Endometrial microvascular endothelial cells (primary cell): ENCODE results near the gene LIMA1. TPM values are rescaled to one million over a fixed set of nuclear protein-coding genes. Genes with fewer than 3 reads are reported as not detected.
"Not testable (repeated sequence)": the region's sequence is repeated elsewhere in the genome, so short reads cannot be mapped to it uniquely, and the experiment has no call there.

ENCODE experiments used
- in situ Hi-C: cut with HindIII; loops from 2 replicates; pipeline ENCODE4 v1.10.0; 2017; ENCODE audit warnings: low sequenced_read_pairs, low pct_unique_long_range_greater_than_20kb; ENCODE audit errors: inconsistent ontology term
- total RNA-seq: library from RNA; depleted of rRNA; stranded (reverse); fragments of >200 nt; gene quantifications from one replicate; pipeline ENCODE4 v1.2.3, GENCODE V29; 2015; ENCODE audit errors: inconsistent ontology term

LIMA1 gene
- total RNA-seq, 1 donor from 2014 or later = 146 TPM

DNA sequence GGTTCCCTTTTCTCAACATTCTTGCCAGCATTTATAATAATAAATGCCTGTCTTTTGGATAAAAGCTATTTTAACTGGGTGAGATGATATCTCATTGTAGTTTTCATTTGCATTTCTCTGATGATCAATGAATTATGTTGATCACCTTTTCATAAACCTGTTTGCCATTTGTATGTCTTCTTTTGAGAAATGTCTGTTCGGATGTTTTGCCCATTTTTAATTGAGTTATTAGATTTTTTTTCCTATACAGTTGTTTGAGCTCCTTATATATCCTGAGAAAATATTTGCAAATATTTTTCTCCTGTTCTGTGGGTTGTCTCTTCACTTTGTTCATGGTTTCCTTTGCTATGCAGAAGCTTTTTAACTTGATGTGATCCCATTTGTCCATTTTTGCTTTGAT lies 8.1 kb upstream of the LIMA1 start:
- in situ Hi-C loops = no loop called here

DNA sequence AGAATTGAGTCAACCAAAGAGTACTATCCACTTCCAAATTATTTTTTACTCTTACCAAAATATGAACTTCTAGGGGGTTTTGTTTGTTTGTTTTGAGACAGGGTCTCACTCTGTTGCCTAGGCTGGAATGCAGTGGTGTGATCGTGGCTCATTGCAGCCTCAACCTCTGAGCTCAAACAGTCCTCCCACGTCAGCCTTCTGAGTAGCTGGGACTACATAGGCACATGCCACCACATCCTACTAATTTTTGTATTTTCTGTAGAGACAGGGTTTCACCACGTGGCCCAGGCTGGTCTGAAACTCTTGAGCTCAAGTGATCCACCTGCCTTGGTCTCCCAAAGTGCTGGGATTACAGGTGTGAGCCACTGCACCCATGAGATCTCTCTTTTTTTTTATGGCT lies 7.4 kb upstream of the LIMA1 start:
- in situ Hi-C loops = not testable (repeated sequence)

DNA sequence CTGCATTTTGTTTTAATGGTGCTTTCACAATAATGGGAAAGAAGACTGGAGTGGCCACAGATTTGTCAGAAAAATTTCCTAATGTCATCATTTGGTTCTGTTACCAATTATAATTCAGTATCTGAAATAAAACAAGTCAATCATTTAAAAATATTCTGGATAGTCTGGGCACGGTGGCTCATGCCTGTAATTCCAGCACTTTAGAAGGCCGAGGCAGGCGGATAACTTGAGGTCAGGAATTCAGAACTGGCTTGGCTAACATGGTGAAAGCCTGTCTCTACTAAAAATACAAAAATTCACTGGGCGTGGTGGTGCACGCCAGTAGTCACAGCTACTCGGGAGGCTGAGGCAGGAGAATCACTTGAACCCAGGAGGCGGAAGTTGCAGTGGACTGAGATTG lies 4.0 kb upstream of the LIMA1 start:
- in situ Hi-C loops = no loop called here

DNA sequence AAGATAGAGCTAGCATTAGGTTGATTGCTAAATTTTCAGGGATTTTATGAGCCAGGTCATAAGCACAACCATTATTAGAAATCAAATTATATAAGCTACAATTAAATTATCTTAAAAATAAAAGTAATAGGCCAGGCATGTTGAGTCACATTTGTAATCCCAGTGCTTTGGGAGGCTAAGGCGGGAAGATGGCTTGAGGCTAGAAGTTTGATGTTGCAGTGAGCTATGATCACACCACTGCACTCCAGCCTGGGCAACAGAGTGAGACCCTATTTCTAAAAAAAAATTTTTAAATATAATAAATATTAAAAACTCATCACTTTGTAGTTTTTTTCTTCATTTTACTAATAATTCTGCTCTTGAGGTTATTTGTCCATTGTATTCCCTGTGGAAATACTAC lies 1.9 kb upstream of the LIMA1 start:
- in situ Hi-C loops = no loop called here

DNA sequence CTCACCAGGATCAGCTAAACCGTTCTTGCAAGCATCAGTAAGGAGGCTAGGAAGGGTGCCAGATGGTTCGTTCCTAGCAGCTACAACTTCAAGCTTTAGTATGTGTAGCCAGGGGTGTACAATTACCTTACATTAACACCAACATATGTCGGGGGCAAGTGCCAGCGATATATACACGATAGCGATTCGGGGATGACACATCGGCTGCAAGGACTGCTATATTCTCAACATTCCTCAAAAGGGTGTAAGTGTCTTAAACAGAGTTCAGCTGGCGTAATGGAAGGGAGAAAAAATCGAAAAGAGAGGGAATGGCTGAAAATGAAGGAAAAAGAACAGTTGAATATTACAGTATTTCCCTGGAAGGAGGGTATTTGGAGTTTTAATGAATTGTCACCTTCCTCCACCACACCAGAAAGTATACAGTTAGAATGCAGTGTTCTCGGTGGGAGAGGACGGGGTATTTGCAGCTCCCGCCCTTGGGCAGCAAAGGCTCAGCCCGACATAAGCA lies 545 bp downstream of the LIMA1 start:
- in situ Hi-C loops = no loop called here

DNA sequence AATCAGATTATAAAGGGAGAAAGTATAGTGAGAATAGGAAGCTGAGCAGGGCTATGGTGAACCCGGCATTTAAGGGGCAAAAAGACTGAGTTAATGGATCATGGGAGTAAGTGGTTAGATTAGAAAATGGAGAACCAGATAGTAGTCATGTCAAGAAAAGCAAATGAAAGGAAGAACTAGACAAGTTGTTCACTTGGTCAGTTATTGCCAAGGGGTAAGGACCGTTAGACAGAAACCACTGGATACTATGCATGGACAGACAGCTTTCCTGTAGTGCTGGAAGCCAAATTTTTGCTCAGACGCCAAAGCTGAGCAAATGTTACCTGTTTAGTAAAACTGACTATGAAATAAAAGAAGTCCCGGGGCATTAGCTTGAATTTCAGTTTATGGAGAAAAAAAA lies 3.8 kb downstream of the LIMA1 start:
- in situ Hi-C loops = no loop called here

DNA sequence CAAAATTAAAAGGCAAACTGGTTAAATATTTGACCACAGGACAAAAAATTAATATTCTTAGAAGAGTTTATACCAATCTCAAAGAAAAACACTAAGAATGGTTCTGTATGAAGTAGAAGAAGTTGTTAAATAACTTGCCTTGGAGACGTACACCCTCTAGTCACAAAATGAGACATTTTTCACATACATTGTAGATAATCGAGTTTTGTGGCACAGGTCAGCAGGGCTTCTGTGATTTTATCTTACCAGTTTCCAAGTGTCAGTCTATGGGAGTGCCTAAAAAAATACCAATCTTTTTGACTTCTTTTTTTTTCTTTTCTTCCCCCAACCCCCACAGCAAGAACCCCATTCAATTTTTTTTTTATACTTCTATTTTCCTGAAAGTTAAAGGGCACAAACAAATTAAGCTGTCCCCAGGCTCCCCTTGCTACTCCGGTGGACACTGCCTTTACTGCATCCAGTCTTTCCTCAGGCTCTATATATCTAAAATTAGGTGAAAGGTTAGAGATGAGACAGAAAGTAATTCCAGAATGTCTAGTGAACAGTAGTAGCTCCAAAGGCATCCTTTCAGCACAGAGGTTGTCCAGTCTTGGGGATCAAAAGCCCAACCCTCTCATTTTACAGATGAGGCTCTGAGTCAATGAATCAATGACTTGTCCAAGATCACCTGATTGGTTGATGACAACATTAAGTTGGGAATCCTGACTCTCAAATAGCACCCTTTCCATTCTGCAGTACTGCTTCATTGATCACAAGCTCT lies 6.2 kb downstream of the LIMA1 start:
- in situ Hi-C loops = no loop called here

DNA sequence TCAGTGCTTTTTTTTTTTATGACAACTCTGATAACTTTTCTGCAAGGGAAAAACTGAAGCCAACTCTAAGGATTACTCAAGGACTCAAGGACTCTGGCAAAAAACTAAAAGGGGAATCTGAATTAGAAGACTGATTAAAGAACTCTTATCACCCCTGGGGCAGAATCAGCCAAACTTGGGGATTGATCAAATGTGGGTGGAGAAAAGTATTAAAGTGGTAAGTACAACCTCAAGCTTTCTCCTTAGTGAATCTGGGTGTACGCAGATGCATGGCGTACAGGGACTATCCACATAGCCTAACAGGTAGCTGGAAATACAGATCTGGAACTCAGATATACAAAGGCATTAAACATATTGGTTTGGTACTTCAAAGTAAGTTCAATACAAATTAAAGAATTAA lies 7.3 kb downstream of the LIMA1 start:
- in situ Hi-C loops = no loop called here

DNA sequence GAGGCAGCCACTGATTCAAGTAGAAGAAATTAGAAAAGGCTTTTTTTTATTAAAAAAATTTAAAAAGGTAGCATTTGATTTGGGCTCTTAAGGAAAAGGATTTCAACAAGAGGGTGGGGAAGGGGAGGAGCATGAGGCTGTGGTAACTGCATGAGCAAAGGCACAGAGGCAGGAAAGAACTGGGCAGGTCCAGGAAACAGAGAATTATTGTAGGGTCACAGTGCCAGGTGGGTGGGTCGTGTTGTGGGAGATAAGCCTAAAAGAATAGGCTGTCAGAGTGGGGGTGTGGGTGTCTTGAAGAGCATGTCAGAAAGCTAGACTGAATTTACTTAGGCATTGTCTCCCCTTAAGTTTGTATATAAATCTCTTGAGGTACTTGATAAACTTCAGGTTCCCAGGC lies 7.8 kb downstream of the LIMA1 start:
- in situ Hi-C loops = no loop called here

DNA sequence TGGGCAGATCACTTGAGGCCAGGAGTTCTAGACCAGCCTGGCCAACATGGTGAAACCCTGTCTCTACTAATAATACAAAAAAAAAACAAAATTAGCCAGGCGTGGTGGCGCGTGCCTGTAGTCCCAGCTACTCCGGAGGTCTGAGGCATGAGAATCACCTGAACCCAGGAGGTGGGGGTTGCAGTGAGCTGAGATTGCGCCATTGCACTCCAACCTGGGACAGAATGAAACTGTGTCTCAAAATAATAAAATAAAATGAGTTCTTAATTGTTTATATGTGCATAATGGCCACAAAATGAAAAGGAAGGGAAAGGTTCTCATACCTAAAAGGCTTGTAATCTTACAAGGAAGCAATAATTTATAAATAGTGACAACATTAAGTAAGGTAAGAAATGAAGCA lies 8.2 kb downstream of the LIMA1 start:
- in situ Hi-C loops = not testable (repeated sequence)

DNA sequence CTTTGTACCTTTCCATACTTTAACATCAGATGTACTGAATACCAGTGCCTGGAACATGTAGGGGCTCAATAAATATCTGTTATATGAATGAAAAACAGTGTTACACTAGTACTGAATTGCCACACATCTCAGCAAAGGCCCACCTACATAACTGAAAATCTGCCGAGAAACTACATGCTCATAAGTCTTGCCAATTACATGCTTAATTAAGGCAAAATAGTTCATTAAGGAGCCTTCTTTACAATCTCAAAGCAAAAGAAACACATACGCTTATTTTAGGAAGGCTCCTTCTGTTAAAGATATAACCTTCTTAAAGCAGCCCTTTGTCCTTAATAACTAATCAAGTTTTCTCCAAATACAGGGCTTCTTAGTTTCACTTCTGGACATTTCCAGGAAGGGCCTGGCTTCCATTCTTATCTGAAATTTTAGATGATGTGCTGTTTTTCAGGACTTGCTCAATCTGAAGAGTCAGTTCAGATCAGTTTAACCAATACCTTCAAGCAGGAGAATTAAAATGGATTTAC lies 11.5 kb downstream of the LIMA1 start:
- in situ Hi-C loops = no loop called here

DNA sequence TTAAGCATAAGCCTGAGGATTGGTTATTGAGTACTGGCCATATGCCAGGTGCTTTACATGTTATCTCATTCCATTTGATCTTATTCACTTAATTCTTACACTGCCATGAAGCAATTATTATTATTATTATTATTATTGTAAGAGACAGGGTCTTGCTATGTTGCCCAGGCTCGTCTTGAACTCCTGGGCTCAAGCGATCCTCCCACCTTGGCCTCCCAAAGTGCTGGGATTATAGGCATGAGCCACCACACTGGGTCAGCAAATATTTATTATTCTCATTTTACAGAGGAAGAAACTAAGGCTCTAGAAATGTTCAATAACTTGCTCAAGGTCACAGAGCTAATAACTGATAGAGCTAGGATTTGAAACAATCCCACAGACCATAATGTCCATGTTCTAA lies 14.8 kb downstream of the LIMA1 start:
- in situ Hi-C loops = no loop called here

DNA sequence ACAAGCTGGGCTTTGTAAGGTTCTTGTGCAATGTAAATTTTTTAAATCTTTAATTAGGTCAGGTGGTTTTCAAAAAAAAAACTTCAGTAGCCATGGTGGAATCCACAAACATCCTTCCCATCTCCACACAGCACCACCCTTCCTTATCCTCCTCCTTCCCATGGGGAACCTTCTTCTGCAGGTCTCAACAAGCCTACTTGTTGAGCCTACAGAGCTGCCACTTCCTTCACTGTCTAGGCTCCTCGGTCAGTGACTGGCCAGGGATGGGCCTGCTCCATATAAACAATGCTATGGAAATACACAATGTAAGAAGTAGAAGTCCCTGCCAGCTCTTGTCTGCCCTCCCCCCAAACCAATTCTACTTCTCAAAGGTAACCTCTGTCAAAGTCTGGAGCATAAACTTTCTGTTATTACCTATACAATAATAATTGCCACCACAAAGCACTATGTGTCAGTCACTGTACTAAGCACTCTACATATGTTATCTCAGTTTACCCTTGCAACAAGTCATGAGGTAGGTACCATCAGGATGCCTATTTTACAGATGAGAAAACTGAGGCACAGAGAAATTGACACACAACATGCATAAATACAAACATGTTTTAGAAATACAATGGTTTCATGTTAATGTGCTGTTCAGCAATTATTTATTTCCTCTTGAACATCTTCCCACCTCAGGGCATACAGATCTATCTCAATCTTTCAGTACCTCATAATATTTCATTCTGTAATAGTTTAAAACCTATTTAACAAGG lies 17.4 kb downstream of the LIMA1 start:
- in situ Hi-C loops = no loop called here

DNA sequence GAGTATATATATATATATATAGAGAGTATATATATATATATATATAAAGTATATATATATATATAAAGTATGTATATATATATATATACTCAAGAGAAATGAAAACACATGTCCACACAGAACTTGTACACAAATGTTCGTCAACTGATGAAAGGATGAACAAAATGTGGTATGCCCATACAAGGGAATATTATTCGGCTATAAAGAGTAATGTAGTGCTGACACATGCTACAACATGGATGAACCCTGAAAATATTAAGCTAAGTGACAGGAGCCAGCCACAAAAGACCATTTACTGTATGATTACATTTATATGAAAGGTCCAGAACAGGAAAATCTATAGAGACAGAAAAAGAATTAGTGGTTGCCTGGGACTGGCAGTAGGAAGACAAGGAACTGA lies 19.5 kb downstream of the LIMA1 start:
- in situ Hi-C loops = no loop called here

DNA sequence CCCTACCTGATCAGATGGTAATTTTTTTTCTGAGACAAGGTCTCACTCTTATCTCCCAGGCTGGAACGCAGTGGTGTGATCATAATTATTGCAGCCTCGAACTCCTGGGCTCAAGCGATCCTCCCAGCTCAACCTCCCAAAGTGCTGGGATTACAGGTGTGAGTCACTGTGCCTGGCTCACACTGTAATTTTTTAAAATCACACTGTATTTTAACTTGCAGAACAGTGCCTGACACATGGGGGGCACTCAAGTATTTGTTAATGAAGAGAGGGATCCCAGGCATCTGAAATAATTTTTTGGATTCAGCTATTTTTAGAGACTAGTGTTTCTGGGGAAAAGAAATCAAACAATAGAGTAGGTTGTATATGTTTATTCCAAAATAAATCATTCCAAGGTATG lies 21.7 kb downstream of the LIMA1 start:
- in situ Hi-C loops = no loop called here

DNA sequence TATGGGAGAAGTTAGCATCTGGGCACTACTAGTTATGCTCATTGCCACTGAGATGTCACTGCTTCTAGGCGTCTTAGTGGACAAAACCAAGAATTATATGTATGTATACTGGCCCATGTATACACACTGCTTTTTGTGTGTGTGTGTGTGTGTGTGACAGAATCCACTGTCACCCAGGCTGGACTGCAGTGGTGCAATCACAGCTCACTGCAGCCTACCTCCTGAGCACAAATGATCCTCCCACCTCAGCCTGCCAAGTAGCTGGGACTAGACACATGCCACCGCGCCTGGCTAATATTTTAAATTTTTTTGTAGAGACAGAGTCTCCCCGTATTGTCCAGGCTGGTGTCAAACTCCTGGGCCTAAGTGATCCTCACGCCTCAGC lies 25.2 kb downstream of the LIMA1 start:
- in situ Hi-C loops = no loop called here

DNA sequence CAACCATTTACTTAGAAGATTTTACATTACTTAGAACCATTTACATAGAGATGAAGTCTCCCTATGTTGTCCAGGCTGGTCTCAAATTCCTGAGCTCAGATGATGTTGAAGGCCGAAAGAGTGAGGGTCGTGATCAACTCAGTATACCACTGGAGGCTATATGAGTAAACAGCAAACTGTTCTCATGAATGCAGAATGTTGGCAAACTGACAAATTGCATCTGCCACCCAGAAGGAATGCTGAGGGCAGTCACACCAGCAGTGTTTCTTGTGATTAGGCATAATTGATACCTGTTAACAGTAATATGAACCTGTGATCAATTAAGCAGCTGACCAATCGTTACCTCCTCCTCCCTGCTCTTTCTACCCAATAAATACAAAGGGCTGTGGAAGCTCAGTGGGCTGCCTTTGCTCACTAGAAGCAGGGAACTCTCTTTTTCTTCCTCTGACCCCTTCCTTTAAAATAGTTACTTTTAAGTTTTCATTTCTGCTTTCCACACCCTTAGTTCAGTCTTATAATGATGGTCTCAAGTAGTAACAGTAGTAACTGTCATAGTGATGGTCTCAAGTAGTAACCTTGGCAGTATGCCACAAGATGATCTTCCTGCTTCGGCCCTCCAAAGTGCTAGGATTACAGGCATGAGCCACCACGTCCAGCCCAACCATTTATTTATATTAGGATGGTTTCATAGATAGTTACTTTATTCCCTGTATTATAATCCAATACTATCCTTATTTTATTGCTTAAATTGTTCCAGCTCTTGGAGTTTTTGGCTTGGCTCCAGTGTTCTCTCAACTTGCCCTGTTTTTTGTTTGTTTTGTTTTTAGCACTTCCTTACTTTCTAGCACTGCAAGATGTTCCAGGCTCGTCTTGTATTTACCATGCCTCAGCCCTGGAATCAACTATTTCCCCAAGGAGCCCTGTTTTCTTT lies 25.8 kb downstream of the LIMA1 start:
- in situ Hi-C loops = no loop called here

DNA sequence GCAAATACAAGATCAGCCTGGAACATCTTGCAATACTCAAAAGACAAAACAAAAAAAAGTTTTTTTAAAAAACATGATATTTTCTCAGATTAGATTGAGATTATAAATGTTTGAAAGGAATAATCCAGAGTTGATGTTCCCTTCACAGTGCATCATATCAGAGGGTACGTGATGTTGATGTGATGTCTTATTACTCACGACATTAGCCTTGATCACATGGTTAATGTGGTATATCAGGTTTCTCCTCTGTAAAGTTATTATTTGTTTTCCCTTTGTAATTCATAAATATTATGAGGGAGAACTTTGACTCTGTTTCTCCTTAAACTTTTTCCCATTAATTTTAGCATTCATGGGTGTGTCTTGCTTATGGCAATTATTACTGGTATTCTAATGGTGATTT lies 26.6 kb downstream of the LIMA1 start:
- in situ Hi-C loops = no loop called here

DNA sequence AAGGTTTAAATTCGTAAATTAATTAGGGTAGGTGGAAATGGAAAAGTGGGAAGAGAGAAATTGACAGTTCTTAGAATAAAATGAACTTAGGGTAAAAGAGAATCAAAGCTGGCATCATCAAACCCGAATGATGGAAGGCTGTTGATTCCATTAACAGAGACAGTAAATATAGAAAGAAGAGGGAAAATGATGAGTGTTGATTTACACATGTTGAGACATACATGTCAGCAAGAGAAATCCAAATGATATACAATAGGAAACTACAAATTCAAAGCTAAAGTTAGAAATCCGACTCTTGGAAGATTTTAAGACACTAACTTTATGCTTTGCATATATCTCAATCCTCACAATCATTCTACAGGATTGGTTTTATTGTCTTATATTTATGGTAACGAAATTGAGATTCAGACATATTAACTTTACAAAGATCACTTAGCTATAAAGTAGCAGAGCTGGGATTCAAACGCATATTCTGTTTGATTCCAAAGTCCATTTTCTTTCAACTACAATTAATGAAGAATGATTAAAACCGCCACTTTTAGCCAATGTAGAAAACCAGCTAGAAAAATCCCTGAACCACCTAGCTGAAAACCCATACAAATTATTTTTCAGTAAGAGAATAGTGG lies 30.2 kb downstream of the LIMA1 start:
- in situ Hi-C loops = no loop called here
